ENCODE measurements around the gene MYO5B. TPM values are rescaled to one million over a fixed set of nuclear protein-coding genes. Genes with fewer than 3 reads are reported as not detected.
"Not testable (repeated sequence)": the region's sequence is repeated elsewhere in the genome, so short reads cannot be mapped to it uniquely, and the experiment has no call there.

MYO5B gene
- polyA plus RNA-seq, 1 donor from 2014 or later = 0.42 TPM

DNA sequence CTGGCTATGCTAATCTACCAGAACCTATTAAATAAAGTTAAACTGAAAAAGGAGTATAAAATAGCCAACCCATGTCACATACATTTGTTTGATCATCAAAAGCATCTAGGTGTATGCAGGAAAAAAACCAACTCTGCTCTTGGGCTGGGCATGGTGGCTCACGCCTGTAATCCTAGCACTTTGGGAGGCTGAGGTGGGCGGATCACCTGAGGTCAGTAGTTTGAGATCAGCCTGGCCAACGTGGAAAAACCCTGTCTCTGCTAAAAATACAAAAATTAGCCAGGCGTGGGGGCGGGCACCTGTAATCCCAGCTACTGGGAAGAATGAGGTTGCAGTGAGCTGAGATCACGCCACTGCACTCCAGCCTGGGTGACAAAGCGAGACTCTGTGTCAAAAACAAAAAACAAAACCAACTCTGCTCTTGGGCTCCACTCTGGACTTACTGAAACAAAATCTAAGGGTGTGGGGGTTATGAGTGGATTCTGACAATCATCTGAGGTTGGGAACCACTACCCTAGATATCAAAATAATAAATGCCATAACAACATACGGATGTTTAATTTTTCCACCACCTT lies 405.3 kb downstream of the MYO5B start:
- H3K4me3 ChIP-seq (ENCODE audit: low read length); H2AFZ ChIP-seq (ENCODE audit: low read depth, low read length); H3K79me2 ChIP-seq (replicated peaks; ENCODE audit: insufficient read depth, low read length); H3K36me3 ChIP-seq (ENCODE audit: insufficient read depth, low read length); H4K20me1 ChIP-seq (ENCODE audit: insufficient read depth); H3K27ac ChIP-seq (ENCODE audit: low read length); H3K4me2 ChIP-seq (ENCODE audit: low read length); H3K9ac ChIP-seq (ENCODE audit: low read length); H3K9me2 ChIP-seq (ENCODE audit: insufficient read depth, low read length); H3K9me3 ChIP-seq (ENCODE audit: low read length); H3F3A ChIP-seq (ENCODE audit: insufficient read depth, low read length, poor library complexity, severe bottlenecking); H3K27me3 ChIP-seq (ENCODE audit: insufficient read depth, low read depth, low read length): not testable (repeated sequence)

DNA sequence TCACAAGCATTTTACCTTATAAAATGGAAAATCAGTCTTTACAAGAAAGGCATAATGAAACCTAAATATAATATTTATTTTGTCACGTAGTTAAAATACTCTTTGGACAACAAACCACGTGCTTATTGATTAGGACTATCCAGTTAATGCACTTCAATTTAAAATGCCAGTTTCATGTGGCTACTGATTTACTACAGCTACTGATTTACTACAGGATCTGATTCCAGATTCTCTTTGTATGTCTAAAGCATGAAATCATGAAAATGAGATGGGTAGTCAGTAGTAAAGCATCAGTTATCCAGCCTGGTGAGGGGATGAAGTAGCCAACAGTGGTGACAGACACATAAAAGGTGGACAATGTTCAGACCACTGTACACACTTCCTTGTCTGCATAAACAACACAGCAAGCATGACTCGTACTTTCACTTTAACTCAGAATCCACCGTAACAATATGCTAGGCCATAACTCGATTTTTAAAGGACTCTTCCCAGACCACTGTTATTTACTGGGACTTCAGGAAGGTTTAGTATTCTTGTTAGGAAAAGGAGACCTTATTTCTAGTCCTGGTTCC lies 406.5 kb downstream of the MYO5B start:
- Histone ChIP-seq H3K9ac (ENCODE audit: low read length) (no peak overlapping the region), H3K4me3 (ENCODE audit: low read length) (no peak overlapping the region), H3K36me3 (ENCODE audit: insufficient read depth, low read length) (no peaks in the 10 kb centered on the region), H4K20me1 (ENCODE audit: insufficient read depth) (no peaks in the 10 kb centered on the region), H3K9me3 (ENCODE audit: low read length) (no peaks in the 10 kb centered on the region), H3K27ac (ENCODE audit: low read length) (no peak overlapping the region), H2AFZ (ENCODE audit: low read depth, low read length) (no peak overlapping the region), H3K27me3 (ENCODE audit: insufficient read depth, low read depth, low read length) (no peaks in the 10 kb centered on the region), H3K4me2 (ENCODE audit: low read length) (no peak overlapping the region), H3K79me2 (replicated peaks; ENCODE audit: insufficient read depth, low read length) (no peaks in the 10 kb centered on the region), H3K9me2 (ENCODE audit: insufficient read depth, low read length) (no peaks in the 10 kb centered on the region), H3F3A (ENCODE audit: insufficient read depth, low read length, poor library complexity, severe bottlenecking) (no peaks in the 10 kb centered on the region)
- TF ChIP-seq EZH2 (IDR thresholded peaks at IDR 0.05; ENCODE audit: borderline replicate concordance, insufficient read depth, low read length, poor library complexity, severe bottlenecking) = no peak
- TF ChIP-seq, protein P1, sequence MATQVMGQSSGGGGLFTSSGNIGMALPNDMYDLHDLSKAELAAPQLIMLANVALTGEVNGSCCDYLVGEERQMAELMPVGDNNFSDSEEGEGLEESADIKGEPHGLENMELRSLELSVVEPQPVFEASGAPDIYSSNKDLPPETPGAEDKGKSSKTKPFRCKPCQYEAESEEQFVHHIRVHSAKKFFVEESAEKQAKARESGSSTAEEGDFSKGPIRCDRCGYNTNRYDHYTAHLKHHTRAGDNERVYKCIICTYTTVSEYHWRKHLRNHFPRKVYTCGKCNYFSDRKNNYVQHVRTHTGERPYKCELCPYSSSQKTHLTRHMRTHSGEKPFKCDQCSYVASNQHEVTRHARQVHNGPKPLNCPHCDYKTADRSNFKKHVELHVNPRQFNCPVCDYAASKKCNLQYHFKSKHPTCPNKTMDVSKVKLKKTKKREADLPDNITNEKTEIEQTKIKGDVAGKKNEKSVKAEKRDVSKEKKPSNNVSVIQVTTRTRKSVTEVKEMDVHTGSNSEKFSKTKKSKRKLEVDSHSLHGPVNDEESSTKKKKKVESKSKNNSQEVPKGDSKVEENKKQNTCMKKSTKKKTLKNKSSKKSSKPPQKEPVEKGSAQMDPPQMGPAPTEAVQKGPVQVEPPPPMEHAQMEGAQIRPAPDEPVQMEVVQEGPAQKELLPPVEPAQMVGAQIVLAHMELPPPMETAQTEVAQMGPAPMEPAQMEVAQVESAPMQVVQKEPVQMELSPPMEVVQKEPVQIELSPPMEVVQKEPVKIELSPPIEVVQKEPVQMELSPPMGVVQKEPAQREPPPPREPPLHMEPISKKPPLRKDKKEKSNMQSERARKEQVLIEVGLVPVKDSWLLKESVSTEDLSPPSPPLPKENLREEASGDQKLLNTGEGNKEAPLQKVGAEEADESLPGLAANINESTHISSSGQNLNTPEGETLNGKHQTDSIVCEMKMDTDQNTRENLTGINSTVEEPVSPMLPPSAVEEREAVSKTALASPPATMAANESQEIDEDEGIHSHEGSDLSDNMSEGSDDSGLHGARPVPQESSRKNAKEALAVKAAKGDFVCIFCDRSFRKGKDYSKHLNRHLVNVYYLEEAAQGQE (IDR thresholded peaks at IDR 0.05; ENCODE audit: borderline replicate concordance) = no peak
- TF ChIP-seq RAD21 (conservative IDR thresholded peaks at IDR 0.05) = no peak
- no peak for TF ChIP-seq MXI1 (conservative IDR thresholded peaks at IDR 0.05; ENCODE audit: poor library complexity, severe bottlenecking)
- no peak for TF ChIP-seq POLR2AphosphoS5 (IDR thresholded peaks at IDR 0.05)
- no peak for TF ChIP-seq EP300 (conservative IDR thresholded peaks at IDR 0.05; ENCODE audit: poor library complexity, severe bottlenecking)
- TF ChIP-seq, protein P2, sequence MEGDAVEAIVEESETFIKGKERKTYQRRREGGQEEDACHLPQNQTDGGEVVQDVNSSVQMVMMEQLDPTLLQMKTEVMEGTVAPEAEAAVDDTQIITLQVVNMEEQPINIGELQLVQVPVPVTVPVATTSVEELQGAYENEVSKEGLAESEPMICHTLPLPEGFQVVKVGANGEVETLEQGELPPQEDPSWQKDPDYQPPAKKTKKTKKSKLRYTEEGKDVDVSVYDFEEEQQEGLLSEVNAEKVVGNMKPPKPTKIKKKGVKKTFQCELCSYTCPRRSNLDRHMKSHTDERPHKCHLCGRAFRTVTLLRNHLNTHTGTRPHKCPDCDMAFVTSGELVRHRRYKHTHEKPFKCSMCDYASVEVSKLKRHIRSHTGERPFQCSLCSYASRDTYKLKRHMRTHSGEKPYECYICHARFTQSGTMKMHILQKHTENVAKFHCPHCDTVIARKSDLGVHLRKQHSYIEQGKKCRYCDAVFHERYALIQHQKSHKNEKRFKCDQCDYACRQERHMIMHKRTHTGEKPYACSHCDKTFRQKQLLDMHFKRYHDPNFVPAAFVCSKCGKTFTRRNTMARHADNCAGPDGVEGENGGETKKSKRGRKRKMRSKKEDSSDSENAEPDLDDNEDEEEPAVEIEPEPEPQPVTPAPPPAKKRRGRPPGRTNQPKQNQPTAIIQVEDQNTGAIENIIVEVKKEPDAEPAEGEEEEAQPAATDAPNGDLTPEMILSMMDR (IDR thresholded peaks at IDR 0.05; ENCODE audit: poor library complexity, severe bottlenecking) = no peak
- no peak for TF ChIP-seq SMC3 (conservative IDR thresholded peaks at IDR 0.05; ENCODE audit: poor library complexity)
